NB4 (cell line): ENCODE data around the gene PDZRN4.

Experiments used
- DNase-seq: peaks from one replicate; pipeline ENCODE4 v3.0.0; 2010; ENCODE audit warnings: low read depth
- H3K4me3 ChIP-seq: one replicate; pipeline ENCODE4 v1.5.1; 2011; ENCODE audit warnings: mild to moderate bottlenecking, low read depth, low read length, moderate library complexity
- MYC ChIP-seq: IDR thresholded peaks from 2 replicates; pipeline ENCODE4 v1.6.1; 2011; ENCODE audit warnings: low read depth, low read length
- POLR2A ChIP-seq: IDR thresholded peaks from 2 replicates; pipeline ENCODE4 v1.6.1; 2011; ENCODE audit warnings: mild to moderate bottlenecking; ENCODE audit not compliant: insufficient read length; ENCODE audit errors: extremely low read depth
- TF ChIP-seq, protein P1 (sequence below): IDR thresholded peaks from one replicate; pipeline ENCODE4 v1.5.1; 2012; ENCODE audit warnings: low read depth, low read length
- TF ChIP-seq, protein P2 (sequence below): IDR thresholded peaks from 2 replicates; pipeline ENCODE4 v1.6.1; 2011; ENCODE audit warnings: low read depth, low read length

The PDZRN4 gene

DNA sequence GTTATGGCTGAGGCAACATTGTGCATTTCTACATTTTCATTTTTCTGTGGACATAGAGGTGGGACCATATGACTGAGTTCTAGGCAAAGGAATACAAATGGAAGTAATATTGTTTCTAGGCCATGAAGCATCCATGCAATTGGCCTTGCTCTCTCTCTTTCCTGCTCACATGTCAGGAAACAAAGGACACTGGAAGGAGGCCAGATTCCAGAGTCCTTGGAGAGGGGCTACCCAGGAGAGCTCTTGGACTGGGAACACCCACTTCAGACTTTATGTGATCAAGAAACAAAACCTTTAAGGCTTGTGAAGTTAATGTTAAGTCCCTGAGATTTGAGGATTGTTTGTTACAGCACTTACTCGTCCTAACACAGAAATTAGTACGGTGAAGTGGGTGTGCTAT, 32.8 kb downstream of the PDZRN4 start:
- H3K4me3 ChIP-seq = no peak overlapping the region
- TF ChIP-seq POLR2A (no peak), MYC (no peak)
- TF ChIP-seq, protein P1, sequence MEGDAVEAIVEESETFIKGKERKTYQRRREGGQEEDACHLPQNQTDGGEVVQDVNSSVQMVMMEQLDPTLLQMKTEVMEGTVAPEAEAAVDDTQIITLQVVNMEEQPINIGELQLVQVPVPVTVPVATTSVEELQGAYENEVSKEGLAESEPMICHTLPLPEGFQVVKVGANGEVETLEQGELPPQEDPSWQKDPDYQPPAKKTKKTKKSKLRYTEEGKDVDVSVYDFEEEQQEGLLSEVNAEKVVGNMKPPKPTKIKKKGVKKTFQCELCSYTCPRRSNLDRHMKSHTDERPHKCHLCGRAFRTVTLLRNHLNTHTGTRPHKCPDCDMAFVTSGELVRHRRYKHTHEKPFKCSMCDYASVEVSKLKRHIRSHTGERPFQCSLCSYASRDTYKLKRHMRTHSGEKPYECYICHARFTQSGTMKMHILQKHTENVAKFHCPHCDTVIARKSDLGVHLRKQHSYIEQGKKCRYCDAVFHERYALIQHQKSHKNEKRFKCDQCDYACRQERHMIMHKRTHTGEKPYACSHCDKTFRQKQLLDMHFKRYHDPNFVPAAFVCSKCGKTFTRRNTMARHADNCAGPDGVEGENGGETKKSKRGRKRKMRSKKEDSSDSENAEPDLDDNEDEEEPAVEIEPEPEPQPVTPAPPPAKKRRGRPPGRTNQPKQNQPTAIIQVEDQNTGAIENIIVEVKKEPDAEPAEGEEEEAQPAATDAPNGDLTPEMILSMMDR = no peak
- TF ChIP-seq, protein P2, sequence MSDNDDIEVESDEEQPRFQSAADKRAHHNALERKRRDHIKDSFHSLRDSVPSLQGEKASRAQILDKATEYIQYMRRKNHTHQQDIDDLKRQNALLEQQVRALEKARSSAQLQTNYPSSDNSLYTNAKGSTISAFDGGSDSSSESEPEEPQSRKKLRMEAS = no peak
- DNase-seq = no peak

DNA sequence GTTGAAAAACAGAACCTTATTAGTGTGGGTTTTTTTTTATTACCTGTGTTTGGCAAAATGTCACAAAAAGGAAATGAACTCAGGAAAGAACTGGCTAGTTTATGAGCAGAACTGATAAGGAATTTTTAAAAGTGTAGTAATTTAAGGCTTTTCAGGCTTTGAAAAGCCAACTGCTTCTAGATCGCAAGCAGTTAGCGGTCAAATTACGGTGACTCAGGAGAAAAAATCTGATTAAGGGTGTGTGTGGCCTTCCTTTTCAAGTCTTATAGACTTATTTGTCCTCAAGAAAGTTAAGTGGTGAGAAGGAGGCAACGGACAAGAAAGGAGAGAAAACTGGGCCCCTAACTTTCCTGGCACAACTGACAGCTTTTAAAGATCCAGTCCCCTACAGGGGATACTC, 33.4 kb downstream of the PDZRN4 start:
- no peak for DNase-seq
- no peak for TF ChIP-seq MYC
- TF ChIP-seq, protein P1 = no peak
- TF ChIP-seq, protein P2 = no peak
- no peak for TF ChIP-seq POLR2A
- no peak overlapping the region for H3K4me3 ChIP-seq

DNA sequence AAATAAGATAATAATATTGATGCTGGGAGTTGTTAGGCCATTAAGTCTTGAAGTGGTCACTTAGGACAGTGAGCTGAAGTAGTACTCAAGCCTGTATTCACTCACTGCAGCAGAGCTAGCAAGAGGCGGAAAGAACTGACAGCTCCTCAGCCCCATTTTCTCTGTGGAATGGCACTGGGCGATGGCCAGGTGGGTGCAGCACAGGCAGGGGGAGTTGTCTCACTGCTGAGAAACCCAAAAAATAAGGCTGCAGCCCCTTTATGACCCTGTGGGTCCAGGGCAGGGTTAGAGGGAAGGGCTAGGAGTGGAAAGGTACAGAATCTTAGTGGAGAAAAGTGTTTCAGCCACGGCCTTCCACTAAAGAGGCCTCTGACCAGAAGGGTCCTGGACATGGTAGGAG, 35.5 kb downstream of the PDZRN4 start:
- H3K4me3 ChIP-seq = no peak overlapping the region
- no peak for TF ChIP-seq POLR2A
- TF ChIP-seq, protein P2 = no peak
- DNase-seq = no peak

DNA sequence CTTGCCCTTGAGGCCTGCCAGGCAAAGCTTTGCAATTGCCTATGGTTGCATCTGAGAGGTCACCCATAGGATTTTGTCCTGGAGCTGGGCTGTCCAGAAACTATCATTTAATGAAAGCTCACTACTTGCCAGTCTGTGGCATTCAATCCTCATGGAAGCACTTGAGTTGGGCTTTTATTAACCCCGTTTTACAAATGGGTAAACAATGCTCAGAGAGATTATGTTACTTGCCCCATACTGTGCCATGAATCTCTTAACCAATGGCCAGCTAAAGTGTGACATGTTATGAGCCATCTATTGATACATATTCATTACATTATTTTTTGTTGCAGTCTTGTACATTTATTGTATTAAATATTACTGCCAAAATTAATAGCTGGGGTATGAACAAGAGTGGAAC, 35.9 kb downstream of the PDZRN4 start:
- H3K4me3 ChIP-seq = no peak overlapping the region
- no peak for DNase-seq
- TF ChIP-seq, protein P2 = no peak
- no peak for TF ChIP-seq POLR2A
- TF ChIP-seq MYC = no peak
- TF ChIP-seq, protein P1 = no peak

DNA sequence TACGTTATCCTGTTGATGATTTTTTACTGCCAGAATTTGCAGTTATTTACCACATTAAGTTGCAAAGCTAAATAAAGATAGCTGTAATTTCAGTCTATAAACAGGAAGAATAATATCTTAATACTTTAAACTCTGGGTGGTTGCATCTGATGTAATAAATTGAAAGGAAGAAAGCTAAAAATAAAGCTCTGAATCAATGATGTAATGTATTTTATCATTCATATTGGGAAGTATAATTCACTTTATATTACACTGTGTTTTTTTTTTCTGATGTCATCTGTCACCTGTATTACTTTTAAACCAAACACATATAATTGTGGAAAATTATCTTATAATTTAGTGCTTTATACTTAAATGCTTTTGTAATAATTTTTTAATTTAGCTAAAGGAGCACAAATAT, 37.1 kb downstream of the PDZRN4 start:
- H3K4me3 ChIP-seq = no peak overlapping the region
- TF ChIP-seq POLR2A (no peak), MYC (no peak)
- TF ChIP-seq, protein P1 = no peak
- TF ChIP-seq, protein P2 = no peak
- DNase-seq = no peak

DNA sequence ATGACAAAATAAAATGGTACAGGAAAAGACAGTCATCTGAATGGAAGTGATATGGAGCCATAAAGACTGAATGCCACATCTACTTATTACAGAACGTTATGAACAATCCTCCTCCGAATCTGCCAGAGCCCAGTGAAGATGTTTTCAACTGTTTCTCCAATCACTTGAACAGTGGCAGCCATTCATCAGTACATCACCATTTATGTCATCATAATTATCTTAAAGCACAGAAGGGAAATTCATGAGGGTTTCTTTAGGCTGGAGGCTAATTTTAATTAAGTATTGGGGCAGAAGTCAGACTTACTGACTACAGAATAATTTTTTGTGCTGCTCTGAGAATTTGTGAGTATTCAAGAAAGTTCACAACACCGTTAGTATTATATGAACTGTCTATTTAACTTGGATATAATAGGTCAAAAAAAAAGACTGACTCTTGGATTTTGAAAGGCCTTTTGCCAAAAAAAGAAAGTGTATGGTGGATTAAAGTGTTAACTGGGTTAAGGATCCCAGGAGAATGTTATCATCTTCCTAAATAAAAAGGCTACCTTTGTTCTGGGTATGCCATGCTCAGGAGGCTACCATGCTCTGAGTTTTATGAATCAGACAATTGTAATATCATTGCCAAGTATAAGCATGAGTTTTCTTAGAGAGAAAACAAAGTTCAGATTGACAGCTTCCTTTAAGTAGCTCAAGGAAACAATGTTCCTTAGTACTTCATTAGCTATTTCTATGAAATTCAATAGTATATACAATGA, 40.1 kb downstream of the PDZRN4 start:
- no peak for TF ChIP-seq POLR2A
- TF ChIP-seq, protein P1 = no peak
- TF ChIP-seq, protein P2 = no peak
- TF ChIP-seq MYC = no peak
- no peak overlapping the region for H3K4me3 ChIP-seq
- DNase-seq = no peak
